Gastroesophageal sphincter (tissue), 3 donors: Measurements from ENCODE around the gene WASF3.

Experiments
- EP300 ChIP-seq: sonication (generic); formaldehyde crosslinking; IDR thresholded peaks from one replicate; pipeline ENCODE4 v1.6.1; 2017; ENCODE audit warnings: antibody characterized with exemption, mild to moderate bottlenecking
- POLR2A ChIP-seq, 2 donors: fragments of 450-650 bp; IDR thresholded peaks; one replicate each; pipeline ENCODE4 v1.6.1; 2017; ENCODE audit warnings: antibody characterized with exemption in 2 of 2, mild to moderate bottlenecking in 2 of 2, moderate library complexity in 1 of 2
- POLR2AphosphoS5 ChIP-seq: sonication (generic); formaldehyde crosslinking; IDR thresholded peaks from one replicate; pipeline ENCODE4 v1.6.1; 2017; ENCODE audit warnings: antibody characterized with exemption
- TF ChIP-seq, protein P1 (sequence below), 4 experiments: fragments of 200-600 bp in 2 of 4; fragments of 450-650 bp in 2 of 4; sonication (generic) in 1 of 4; IDR thresholded peaks; one replicate each; pipeline ENCODE4 v1.5.1; 2017 to 2019; ENCODE audit warnings: antibody characterized with exemption in 4 of 4, mild to moderate bottlenecking in 2 of 4, moderate library complexity in 2 of 4

DNA sequence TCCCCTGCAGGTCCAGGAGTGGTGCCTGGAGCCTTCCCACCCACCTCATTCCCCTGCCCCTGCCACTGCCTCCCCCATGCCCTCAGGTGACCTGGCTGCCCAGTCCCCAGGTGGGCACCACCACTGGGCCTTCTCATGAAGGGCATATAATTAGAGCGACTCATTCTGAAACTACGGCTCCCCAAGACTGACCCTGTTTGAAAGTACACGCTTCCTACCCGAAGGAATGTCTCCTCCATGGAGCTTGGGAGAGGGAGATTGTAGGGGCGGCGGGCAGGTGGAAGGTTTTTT is 150.5 kb downstream of the WASF3 start:
- TF ChIP-seq POLR2AphosphoS5 (no peak), POLR2A (IDR thresholded peaks at IDR 0.05) (no peak), EP300 (no peak)
- TF ChIP-seq, protein P1, sequence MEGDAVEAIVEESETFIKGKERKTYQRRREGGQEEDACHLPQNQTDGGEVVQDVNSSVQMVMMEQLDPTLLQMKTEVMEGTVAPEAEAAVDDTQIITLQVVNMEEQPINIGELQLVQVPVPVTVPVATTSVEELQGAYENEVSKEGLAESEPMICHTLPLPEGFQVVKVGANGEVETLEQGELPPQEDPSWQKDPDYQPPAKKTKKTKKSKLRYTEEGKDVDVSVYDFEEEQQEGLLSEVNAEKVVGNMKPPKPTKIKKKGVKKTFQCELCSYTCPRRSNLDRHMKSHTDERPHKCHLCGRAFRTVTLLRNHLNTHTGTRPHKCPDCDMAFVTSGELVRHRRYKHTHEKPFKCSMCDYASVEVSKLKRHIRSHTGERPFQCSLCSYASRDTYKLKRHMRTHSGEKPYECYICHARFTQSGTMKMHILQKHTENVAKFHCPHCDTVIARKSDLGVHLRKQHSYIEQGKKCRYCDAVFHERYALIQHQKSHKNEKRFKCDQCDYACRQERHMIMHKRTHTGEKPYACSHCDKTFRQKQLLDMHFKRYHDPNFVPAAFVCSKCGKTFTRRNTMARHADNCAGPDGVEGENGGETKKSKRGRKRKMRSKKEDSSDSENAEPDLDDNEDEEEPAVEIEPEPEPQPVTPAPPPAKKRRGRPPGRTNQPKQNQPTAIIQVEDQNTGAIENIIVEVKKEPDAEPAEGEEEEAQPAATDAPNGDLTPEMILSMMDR (IDR thresholded peaks at IDR 0.05) = no peak
